SKM-1 (cell line): Measurements from ENCODE around the gene FXYD6.

Source experiments
- DNase-seq: peaks from one replicate; lab custom pipeline; 2025; ENCODE audit not compliant: unreplicated experiment; lab: John Stamatoyannopoulos, UW

The FXYD6 gene

DNA sequence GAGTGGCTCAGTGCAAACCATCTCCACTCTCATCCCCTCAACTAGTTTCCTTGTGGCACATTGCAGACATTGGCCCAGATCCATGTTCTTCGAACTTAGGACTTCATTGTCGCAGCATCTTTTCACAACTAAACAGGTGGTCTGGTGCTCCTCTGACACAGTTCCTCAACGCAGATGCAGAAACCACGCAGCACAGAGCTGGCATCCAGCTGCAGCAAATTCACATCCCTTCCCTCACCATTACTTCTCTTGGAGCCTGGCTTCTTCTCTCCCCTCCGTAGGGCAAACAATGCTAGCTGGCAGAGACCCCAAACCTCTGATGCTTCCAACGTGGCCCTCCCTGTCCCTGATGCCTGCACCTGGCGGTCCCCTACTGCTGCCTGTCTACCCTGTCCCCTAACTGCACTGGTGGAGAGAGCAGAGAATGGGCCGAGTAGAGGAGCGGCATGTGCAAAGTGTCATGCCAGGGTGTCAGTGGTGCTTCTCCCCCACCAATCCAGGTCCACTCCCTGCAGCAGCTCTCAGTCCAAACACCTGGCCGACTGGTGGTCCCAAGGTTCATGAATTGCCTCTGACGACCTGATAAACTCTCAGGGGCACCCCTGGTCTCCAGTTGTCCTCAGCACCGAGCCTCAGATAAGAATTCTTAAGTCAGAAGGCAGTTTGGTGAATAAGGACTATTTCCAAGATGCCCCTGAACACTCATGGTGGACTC is 34.6 kb upstream of the FXYD6 start:
- DNase-seq: no peak

DNA sequence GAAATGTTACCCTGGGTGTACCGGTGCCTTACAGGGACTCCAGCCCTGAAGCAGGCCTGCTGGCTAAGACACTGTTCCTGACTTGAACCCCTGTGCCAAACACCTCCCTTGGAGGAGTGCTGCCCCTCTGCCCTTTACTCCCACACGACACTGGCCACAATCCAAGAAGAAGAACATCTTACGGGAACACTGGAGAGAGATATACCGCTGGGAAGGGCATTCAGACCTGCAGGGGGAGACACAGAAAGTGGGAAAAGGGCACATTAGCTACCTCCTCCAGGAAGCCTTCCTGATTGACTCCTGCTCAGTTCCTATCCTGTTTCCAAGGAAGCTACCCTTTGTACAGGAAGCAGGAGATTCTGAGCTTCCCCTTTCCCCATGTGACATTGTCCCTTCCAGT is 34.1 kb upstream of the FXYD6 start:
- no peak for DNase-seq

GRCh38 chr11:117909611-117910382 is 33.3 kb upstream of the FXYD6 start:
- no peak for DNase-seq

DNA sequence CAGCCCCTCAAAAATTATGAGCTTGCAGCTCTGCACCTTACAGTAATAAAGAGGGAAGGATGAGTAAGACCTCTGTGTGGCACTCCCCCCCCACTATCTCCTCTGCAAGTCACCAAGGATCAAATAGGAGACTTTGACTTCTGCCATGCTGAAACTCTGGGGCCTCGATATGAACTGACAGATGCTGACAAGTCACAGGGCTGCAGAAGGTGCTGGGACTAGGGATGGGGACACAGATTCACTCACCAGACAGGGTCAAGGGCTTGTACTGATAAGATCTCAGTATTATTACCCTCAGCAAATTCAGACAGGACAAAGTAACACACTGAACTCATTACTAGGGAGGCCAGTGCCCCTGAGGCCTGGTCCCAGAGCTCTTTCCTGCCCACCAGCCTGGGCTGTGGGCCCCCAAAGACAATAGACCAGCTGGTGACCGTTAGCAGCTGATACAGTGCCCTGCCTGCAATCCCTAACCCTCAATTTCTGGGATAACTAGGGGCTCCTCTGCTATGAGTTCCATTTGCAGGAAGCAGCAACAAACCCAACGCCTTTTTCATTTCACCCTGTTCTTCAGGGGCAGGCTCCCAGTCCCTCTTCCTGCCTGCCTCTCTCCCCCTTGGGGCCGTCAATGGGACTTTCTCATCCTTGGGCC is 32.6 kb upstream of the FXYD6 start:
- DNase-seq: no peak

DNA sequence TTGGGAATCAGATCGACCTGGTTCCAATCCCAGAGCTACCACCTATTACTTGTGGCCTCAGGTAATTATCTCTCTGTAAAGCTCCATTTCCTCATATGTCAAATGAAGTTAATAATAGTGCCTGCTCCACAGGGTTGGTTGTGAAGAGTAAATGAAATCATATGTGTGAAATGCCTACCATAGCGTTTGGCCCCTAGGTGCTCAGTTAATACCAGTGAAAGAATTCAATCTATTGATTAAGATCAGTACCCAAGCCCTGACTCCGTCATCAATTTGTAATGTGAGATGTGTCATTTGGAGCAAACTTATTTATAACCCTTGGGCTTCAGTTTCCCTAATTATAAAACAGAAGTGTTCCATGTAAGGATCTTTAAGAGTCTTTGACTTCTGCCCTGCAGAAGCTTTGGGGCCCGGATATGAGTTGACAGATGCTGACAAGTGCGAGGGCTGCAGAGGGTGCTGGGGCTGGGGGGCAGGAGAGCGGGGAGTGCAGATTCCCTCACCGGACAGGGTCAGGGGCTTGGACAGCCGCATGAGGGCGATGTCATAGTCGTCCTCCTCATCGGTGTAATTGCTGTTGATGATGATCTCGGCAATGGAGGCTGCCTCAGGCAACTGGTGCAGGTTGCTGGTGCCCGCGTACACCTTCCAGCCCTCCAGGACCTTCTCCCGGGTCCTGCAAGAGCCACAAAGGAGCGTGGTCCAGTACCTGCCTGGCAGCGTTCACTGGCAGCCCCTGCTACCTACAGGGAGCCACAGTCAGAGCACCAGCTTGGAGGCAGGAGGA is 31.8 kb upstream of the FXYD6 start:
- DNase-seq: no peak

DNA sequence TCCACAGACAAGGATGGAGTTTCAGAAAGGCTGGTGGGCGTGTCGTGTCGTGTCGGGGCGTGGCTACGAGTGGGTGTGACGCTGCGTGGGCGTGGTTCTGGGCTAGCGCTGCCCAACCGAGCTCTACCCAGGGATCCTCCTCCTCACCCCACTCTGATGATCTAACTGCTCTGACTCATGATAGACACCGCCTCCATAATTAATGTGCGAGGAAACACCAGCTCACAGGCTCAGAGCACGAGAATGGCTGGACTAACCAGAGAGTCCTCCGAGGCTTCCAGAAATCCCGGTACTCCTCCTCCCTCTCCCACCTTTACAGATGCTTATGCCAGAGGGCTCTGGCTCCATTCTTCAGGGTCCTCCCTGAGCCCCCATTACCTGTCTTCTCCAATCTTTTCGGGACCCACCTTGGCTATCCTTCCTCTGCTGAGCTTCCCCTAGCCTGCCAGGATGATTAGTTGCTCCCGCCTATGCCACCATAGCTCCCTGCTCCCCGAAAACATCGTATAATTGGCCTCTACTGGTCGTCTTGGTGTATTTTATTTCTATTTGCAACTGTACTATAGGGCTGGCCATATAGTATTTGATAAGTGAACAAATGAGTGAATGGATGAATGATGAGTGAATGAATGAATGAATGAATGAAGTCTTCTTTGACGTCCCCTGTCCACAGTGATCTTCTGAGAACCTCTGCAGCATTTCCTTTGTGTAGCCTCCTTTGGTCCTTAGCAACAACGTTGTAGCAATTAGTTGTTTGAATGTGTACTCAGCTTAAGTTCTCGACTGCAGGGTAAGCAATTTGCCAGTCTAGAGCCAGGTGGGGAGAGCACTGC is 31.0 kb upstream of the FXYD6 start:
- DNase-seq: no peak

- no peak for DNase-seq
Observed at GRCh38 chr11:117906710-117907109, 30.3 kb upstream of the FXYD6 start.

DNA sequence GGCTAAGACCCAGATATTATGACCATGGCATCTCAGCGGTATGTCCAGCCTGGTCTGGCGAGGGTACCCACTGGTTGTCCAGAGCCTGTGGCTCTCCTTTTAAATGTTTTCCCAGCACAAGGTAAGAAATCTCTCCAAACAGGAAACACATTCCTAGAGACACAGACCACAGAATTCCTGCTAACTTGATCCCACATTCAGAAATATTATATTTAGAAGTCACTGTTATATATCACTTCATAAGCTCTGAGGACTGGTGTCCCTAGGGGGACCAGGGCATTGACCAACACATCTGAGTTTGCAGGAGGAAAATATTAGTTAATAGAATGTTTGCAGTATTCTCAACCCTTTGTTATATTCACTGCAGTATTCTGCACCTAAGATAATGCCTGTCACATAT is 29.7 kb upstream of the FXYD6 start:
- no peak for DNase-seq

DNA sequence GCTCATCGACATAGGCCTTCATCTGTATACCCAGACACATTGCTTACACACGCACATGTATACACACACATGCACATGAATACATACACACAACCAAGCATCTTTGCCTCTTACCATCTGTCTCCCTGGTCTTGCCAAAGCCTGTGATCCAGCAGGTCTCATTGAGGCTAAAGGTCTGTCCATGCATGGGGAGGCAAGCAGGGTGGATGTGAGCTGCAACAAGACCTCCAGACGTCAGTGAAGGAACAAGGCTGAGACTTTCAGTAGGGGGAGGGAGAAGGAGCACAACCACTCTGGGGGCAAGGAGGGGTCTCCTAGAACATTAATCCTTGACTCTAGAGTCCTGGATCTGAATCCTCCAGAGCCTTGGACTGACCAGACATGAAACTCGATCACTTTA is 29.1 kb upstream of the FXYD6 start:
- DNase-seq: no peak

GRCh38 chr11:117903505-117904382 is 27.3 kb upstream of the FXYD6 start:
- DNase-seq: no peak

DNA sequence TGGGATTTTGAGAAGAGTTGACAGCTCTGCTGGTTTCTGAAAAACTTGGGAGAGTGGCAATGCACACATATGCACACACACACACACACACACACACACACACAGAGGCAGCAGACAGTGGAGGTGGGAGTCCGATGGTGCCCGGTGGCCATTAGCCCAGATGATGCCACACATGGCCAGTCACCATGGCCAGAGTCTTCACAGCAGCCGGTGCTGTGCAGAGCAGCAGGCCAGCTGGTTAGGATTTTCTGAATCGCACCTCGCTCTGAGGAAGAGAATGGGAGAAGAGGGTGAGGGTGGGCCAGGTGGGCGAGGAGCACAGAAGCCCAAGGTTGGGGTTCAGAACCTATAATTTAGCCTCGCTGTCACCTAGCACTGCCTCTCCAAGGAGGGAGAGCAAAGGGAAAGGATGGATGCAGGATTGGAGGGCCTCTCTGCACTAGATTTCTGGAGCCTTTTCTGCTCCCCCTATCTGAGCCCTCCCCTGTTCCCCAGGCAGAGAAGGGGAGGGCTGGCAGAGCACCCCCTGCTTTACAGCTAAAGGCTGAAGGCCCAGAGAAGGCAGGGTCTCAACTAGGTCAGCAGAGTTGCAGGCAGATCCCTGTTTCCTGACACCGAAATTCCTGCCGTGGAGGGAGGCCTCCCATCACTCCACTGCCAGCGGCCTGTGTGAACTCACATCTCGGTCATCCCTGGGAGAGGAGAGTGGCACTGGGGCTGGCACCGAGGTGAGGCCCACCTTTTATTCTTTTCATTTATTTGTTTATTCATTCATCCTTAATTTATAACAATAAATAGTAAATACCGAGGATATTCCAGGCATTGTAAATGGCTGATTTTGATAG is 25.8 kb upstream of the FXYD6 start:
- no peak for DNase-seq

DNA sequence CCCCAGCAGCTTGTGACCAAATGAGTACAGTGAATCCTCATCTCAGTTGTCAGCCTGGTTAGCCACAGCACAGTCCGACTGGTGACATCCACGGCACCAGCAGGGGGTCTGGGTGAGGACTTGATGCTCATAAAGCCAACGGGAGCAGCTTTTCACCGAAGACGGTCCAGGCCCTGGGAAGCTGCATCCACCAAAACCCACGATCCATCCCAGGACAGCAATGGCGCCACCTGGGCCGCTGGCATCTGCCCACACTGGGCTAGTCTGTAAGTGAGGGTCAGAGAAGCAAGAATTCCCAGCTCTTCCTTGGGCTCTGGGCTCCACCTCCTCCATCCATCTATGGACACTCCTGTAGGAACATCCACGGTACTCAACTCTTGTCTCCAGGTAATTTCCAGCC is 25.1 kb upstream of the FXYD6 start:
- DNase-seq: no peak

DNA sequence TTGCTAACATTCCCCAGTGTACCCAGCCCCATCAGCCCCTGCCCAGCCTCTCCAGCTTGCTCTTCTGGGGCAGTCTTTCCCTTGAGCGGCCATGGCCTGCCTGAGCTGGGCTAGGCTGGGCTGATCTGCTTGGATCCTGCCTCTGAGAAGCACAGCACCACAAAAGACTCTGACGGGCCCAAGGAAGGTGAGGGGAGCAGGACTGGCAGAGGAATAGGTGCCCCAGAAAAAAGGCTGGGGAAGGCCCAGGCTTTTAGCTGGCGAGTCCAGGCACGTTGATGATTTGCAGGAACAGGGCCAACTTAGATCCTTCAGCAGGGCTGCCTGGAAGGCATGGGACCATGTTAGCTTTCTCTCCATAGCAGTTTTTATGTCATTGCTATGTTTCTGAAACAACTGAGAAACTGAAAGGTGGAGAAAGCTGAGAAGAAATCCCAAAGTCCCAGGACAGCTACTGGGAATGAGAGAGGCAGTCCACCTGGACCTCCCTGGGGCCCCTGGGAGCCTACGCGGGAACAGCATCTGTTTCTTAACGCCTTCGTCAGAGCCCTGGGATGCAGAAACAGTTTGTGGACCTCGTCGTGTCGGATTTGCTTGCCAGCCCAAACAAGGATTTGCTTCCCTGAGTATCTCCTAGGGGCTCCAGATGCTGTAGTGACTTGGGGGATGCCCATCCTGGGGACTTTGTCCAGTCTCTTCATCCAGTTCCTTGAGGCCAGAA is 24.4 kb upstream of the FXYD6 start:
- DNase-seq: no peak

DNA sequence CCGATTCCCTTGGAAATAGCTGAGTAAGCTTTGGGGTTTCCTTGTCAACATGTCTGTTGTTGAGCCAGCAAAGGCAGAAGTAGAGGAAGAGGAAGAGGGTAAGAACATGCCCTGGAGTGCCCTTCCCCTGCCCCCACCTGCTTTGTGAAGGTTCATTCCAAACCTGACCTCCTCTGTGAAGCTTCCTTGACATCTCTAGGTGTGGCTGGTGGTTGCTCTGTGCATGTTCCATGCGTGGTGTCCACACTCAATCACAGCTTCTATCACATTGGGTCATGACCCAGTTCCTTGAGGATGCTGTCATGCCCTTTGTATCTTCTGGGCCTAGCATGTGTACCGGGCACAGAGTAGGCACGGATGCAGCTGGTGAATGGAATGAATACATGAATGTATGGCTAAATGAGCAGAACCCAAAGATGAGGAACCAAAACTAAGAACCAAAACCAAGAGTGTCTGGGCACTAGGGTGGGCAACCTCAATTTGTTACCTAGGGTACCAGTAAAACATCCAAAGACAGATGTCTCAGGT is 23.7 kb upstream of the FXYD6 start:
- DNase-seq: peak; percentile 57

DNA sequence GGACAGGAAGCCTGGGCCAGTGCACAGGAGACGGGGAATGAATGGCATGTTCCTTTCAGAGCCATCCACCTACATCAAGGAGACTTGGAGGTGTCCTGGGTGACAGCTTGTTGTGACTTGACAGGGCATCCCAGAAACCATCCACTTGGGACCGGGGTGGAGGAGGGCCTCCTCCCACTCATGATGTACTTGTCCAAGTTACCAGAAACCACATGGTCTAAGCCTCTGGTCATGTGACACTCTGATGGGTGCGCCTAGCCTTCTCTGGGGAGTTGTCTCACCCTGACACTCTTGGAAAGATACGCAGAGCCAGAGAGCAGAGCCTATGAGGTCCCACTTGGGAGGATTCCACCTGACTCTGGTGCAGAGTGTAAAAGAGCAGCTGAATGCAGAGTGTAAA is 21.6 kb upstream of the FXYD6 start:
- DNase-seq: no peak

DNA sequence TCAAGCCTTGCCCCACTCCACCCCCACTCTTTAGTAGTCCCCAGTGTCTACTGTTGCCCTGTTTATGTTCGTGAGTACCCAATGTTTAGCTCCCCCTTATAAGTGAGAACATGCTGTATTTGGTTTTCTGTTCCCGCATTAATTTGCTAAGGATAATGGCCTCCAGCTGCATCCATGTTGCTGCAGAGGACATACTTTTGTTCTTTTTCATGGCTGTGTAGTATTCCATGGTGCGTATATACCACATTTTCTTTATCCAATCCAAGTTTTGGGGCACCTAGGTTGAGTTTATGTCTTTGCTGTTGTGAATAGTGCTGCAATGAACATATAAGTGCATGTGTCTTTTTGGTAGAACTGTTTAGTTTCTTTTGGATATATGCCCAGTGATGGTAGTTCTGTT is 16.2 kb upstream of the FXYD6 start:
- DNase-seq: no peak

- no peak for DNase-seq
Observed at GRCh38 chr11:117891362-117891761, 14.9 kb upstream of the FXYD6 start.

DNA sequence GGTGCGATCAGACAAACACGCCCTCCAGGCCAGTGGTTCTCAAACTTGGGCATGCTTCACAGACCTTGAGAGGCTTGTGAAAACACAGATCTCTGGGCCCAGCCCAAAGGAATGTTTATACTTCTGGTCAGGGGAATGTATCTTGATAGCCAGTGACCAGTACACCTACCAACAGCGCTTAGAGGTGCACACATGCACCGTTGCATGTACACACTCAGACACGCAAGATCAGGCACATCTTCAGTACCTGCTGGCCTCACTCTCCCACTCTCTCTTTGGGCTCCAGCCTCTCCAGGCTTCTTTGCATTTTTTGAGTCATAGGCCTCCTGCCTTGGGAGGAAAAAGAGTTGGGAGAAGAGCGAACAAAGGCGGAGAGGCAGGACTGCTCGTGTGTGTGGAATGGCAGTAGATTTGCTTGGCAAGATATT is 11.7 kb upstream of the FXYD6 start:
- no peak for DNase-seq
